Tibial nerve (tissue), 4 donors: ENCODE data around the gene PLCXD3. TPM values are rescaled to one million over a fixed set of nuclear protein-coding genes. Genes with fewer than 3 reads are reported as not detected.

Source experiments
- DNase-seq, 2 donors: peaks; one replicate each; pipeline ENCODE4 v3.0.0-alpha.2; 2019; ENCODE audit warnings: low spot score in 2 of 2
- H3K27ac ChIP-seq, 4 donors: fragments of 200-600 bp; sonication (generic) in 3 of 4; one replicate each; pipeline ENCODE4 v1.5.1; 2017 to 2019; ENCODE audit warnings: mild to moderate bottlenecking in 1 of 4
- H3K27me3 ChIP-seq, 2 donors: fragments of 200-600 bp; sonication (generic) in 1 of 2; one replicate each; pipeline versions ENCODE4 v1.5.1 to v1.6.0; 2017 to 2019
- H3K36me3 ChIP-seq, 3 donors: fragments of 200-600 bp; sonication (generic); one replicate each; pipeline ENCODE4 v1.5.1; 2018 to 2019
- H3K4me1 ChIP-seq, 4 donors: fragments of 200-600 bp; sonication (generic) in 3 of 4; one replicate each; pipeline ENCODE4 v1.5.1; 2017 to 2019
- H3K4me3 ChIP-seq, 4 donors: fragments of 200-600 bp; sonication (generic) in 3 of 4; one replicate each; pipeline ENCODE4 v1.5.1; 2017 to 2019; ENCODE audit warnings: mild to moderate bottlenecking in 1 of 4, moderate library complexity in 1 of 4
- H3K9me3 ChIP-seq, 4 donors: fragments of 200-600 bp; sonication (generic) in 3 of 4; one replicate each; pipeline ENCODE4 v1.5.1; 2017 to 2019
- CTCF ChIP-seq, 5 experiments: fragments of 200-600 bp in 3 of 5; fragments of 450-650 bp in 2 of 5; sonication (generic) in 3 of 5; IDR thresholded peaks; one replicate each; pipeline ENCODE4 v1.5.1; 2016 to 2019; ENCODE audit warnings: antibody characterized with exemption in 5 of 5, mild to moderate bottlenecking in 3 of 5, moderate library complexity in 2 of 5
- EP300 ChIP-seq, 2 donors: sonication (generic); formaldehyde crosslinking; IDR thresholded peaks; one replicate each; pipeline ENCODE4 v1.6.1; 2017; ENCODE audit warnings: antibody characterized with exemption in 2 of 2, mild to moderate bottlenecking in 1 of 2
- POLR2A ChIP-seq, 2 donors: fragments of 450-650 bp; IDR thresholded peaks; one replicate each; pipeline ENCODE4 v1.6.1; 2017; ENCODE audit warnings: antibody characterized with exemption in 2 of 2, mild to moderate bottlenecking in 2 of 2, moderate library complexity in 2 of 2
- WGBS, 2 donors: methylation state at CpG; one replicate each; pipeline ENCODE4 v1.1.5; 2018; 5-methylcytosine and 5-hydroxymethylcytosine counted together
- total RNA-seq, 4 donors: library from RNA; depleted of rRNA; stranded (reverse); fragments of >200 nt; gene quantifications; one replicate each; pipeline ENCODE4 v1.1.0, GENCODE V29; 2016

Gene PLCXD3
- total RNA-seq, 4 donors from 2014 or later: 2.1 to 7.9 (median 7.0) TPM

GRCh38 chr5:41414598-41414997 lies 95.8 kb downstream of the PLCXD3 start:
- TF ChIP-seq CTCF (IDR thresholded peaks at IDR 0.05) (no peak), EP300 (IDR thresholded peaks at IDR 0.05) (no peak), POLR2A (IDR thresholded peaks at IDR 0.05) (no peak)
- DNase-seq: peak in 1 of 2 donors; percentile 30

DNA sequence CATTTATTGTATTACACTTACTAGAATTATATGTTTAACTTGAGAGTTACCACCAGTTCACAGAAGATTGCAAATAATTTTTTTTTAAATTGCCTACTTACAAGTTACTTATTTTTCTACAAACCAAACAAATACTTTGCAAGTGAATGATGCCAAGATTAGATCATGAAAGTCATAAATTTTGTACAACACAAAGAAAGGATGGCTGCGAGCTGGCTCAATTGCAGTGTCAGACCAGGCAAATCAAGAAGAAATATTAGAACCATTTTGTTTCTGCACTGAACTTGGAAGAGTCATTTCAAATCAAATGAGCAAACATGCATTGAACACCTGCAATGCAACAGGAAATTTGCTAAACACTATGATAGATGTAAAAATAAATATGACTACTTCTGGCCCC lies 97.3 kb downstream of the PLCXD3 start:
- Histone ChIP-seq H3K27ac (no peak overlapping the region), H3K4me3 (no peak overlapping the region), H3K27me3 (no peaks in the 10 kb centered on the region), H3K36me3 (no peaks in the 10 kb centered on the region), H3K4me1 (peaks cover 0 to 5% (median 0%) of the 10 kb centered on the region in 4 donors), H3K9me3 (no peaks in the 10 kb centered on the region)
- WGBS, 2 donors: 48 to 50% methylated on average over 1 of the region's 1 CpG
- no peak for DNase-seq
- TF ChIP-seq POLR2A (IDR thresholded peaks at IDR 0.05) (no peak), CTCF (IDR thresholded peaks at IDR 0.05) (no peak), EP300 (IDR thresholded peaks at IDR 0.05) (no peak)

More at GRCh38 chr5:41414598-41414997, 95.8 kb downstream of the PLCXD3 start:
- Histone ChIP-seq H3K4me1 (no peaks in the 10 kb centered on the region), H3K4me3 (no peak overlapping the region), H3K9me3 (no peaks in the 10 kb centered on the region), H3K36me3 (no peaks in the 10 kb centered on the region), H3K27ac (no peak overlapping the region), H3K27me3 (no peaks in the 10 kb centered on the region)
- 90 to 94% methylated on average over 2 of the region's 2 CpGs for WGBS, 2 donors

- WGBS, 2 donors: 50 to 53% methylated on average over 2 of the region's 2 CpGs
Measured at GRCh38 chr5:41412496-41412895, 97.9 kb downstream of the PLCXD3 start.

GRCh38 chr5:41410737-41411136 lies 99.7 kb downstream of the PLCXD3 start:
- Histone ChIP-seq H3K4me1 (peaks cover 0 to 5% (median 0%) of the 10 kb centered on the region in 4 donors), H3K36me3 (no peaks in the 10 kb centered on the region), H3K27me3 (no peaks in the 10 kb centered on the region), H3K9me3 (no peaks in the 10 kb centered on the region), H3K27ac (no peak overlapping the region), H3K4me3 (no peak overlapping the region)
- TF ChIP-seq CTCF (IDR thresholded peaks at IDR 0.05): no peak
- TF ChIP-seq EP300 (IDR thresholded peaks at IDR 0.05): no peak
- no peak for TF ChIP-seq POLR2A (IDR thresholded peaks at IDR 0.05)
- 59 to 69% methylated on average over 4 of the region's 4 CpGs for WGBS, 2 donors
- DNase-seq: no peak

More at GRCh38 chr5:41412496-41412895, 97.9 kb downstream of the PLCXD3 start:
- Histone ChIP-seq H3K27me3 (no peaks in the 10 kb centered on the region), H3K4me3 (no peak overlapping the region), H3K9me3 (no peaks in the 10 kb centered on the region), H3K4me1 (peaks cover 0 to 5% (median 0%) of the 10 kb centered on the region in 4 donors), H3K36me3 (no peaks in the 10 kb centered on the region), H3K27ac (no peak overlapping the region)
- TF ChIP-seq POLR2A (IDR thresholded peaks at IDR 0.05) (no peak), EP300 (IDR thresholded peaks at IDR 0.05) (no peak), CTCF (IDR thresholded peaks at IDR 0.05) (no peak)
- no peak for DNase-seq

- TF ChIP-seq CTCF (IDR thresholded peaks at IDR 0.05) (no peak), EP300 (IDR thresholded peaks at IDR 0.05) (no peak), POLR2A (IDR thresholded peaks at IDR 0.05) (no peak)
- peaks cover 0 to 5% (median 0%) of the 10 kb centered on the region in 4 donors for H3K4me1 ChIP-seq
- no peak overlapping the region for H3K4me3 ChIP-seq
- no peaks in the 10 kb centered on the region for H3K36me3 ChIP-seq
- 79 to 84% methylated on average over 9 of the region's 9 CpGs for WGBS, 2 donors
- H3K27ac ChIP-seq: no peak overlapping the region
- no peak for DNase-seq
- H3K9me3 ChIP-seq: no peaks in the 10 kb centered on the region
- no peaks in the 10 kb centered on the region for H3K27me3 ChIP-seq
Measured at GRCh38 chr5:41410307-41410706, 100.1 kb downstream of the PLCXD3 start.
